Karpas-422 (cell line): ENCODE measurements around the gene KANK3. TPM values are rescaled to one million over a fixed set of nuclear protein-coding genes. Genes with fewer than 3 reads are reported as not detected.
"Not testable (repeated sequence)": the region's sequence is repeated elsewhere in the genome, so short reads cannot be mapped to it uniquely, and the experiment has no call there.

ENCODE experiments used
- DNase-seq: peaks from one replicate; pipeline ENCODE4 v3.0.0-alpha.2; 2015
- H2AFZ ChIP-seq: fragments of 200-600 bp; sonication (generic); 2 replicates; pipeline ENCODE4 v1.6.1; 2014; ENCODE audit warnings: antibody characterized with exemption, low read length, mixed read lengths
- H3K27ac ChIP-seq: fragments of 200-600 bp; sonication (generic); 2 replicates; pipeline ENCODE4 v1.5.1; 2014; ENCODE audit warnings: mild to moderate bottlenecking, low read length, moderate library complexity
- H3K27me3 ChIP-seq: fragments of 200-600 bp; sonication (generic); 2 replicates; pipeline ENCODE4 v1.6.1; 2014; ENCODE audit warnings: low read length, mixed read lengths
- H3K36me3 ChIP-seq: fragments of 200-600 bp; sonication (generic); 2 replicates; pipeline ENCODE4 v1.6.1; 2014; ENCODE audit warnings: low read length, mixed read lengths; ENCODE audit not compliant: insufficient read depth
- H3K4me1 ChIP-seq: fragments of 200-600 bp; sonication (generic); 2 replicates; pipeline ENCODE4 v1.6.1; 2014; ENCODE audit warnings: mild to moderate bottlenecking, low read length, mixed read lengths
- H3K4me2 ChIP-seq: fragments of 200-600 bp; sonication (generic); 2 replicates; pipeline ENCODE4 v1.6.1; 2014; ENCODE audit warnings: low read length, low read depth, mild to moderate bottlenecking; ENCODE audit not compliant: poor library complexity, severe bottlenecking
- H3K4me3 ChIP-seq: fragments of 200-600 bp; sonication (generic); 2 replicates; pipeline ENCODE4 v1.5.1; 2014; ENCODE audit warnings: mild to moderate bottlenecking, antibody characterized with exemption, low read length, mixed read lengths
- H3K79me2 ChIP-seq: fragments of 200-600 bp; sonication (generic); 2 replicates; pipeline ENCODE4 v1.6.1; 2014; ENCODE audit warnings: mild to moderate bottlenecking, low read length, mixed read lengths
- H3K9ac ChIP-seq: fragments of 200-600 bp; sonication (generic); 2 replicates; pipeline ENCODE4 v1.6.0; 2014; ENCODE audit warnings: low read length
- H3K9me2 ChIP-seq: fragments of 200-600 bp; sonication (generic), shearing (Covaris generic); replicated peaks from 2 replicates; pipeline ENCODE4 v1.6.0; 2014; ENCODE audit warnings: mild to moderate bottlenecking, low read length, moderate library complexity; ENCODE audit not compliant: insufficient read depth
- H3K9me3 ChIP-seq: fragments of 300-700, 200-600 bp; sonication (generic); 2 replicates; pipeline ENCODE4 v1.6.1; 2014; ENCODE audit warnings: low read length, mixed read lengths
- H4K20me1 ChIP-seq: fragments of 200-600 bp; sonication (generic); 2 replicates; pipeline ENCODE4 v1.6.1; 2014; ENCODE audit warnings: mild to moderate bottlenecking, antibody characterized with exemption, low read length, low read depth; ENCODE audit not compliant: insufficient read depth
- total RNA-seq: library from RNA; depleted of rRNA; stranded (reverse); fragments of >200 nt; shearing (Covaris generic); gene quantifications from 2 replicates; pipeline ENCODE4 v1.2.3, GENCODE V29; 2014; ENCODE audit warnings: low replicate concordance

Gene KANK3
- total RNA-seq, 1 experiment from 2014 or later, result not detected

DNA sequence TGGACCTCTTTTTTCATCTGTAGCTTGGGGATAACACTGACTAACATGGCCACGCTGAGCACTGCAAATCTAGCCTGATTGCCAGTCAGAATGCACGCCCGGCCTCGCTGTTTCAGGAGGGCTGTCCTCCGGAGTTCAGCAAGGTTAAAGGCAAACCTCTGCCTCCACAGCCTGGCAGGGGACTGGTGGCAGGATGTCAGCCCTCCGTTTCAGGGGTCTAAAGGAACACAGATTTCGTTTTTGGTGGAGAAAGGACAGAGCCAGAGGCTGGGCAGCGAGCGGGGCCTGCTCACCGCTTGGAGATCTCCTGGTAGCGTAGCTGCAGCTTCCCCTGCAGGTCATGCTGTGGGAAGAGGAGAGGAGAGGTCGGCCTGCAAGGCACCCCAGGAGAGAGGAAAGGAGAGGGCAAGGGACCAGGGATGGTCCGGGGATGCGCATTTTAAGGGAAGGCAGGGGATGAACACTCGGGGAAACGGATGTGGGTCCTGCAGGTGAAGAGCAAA lies 22.4 kb downstream of the KANK3 start:
- Histone ChIP-seq H3K9ac (peak overlapping the region; percentile 97), H4K20me1 (peaks cover 19% of the 10 kb centered on the region), H3K4me3 (peak overlapping the region; percentile 98), H3K4me2 (peak overlapping the region; percentile 94), H3K27ac (peak overlapping the region; percentile 32; the same call in 1 of the 2 replicates), H3K9me2 (no peaks in the 10 kb centered on the region), H3K4me1 (peaks cover 40% of the 10 kb centered on the region), H3K36me3 (peaks cover 19% of the 10 kb centered on the region), H2AFZ (peak overlapping the region; percentile 17; the same call in 1 of the 2 replicates), H3K27me3 (no peaks in the 10 kb centered on the region), H3K9me3 (no peaks in the 10 kb centered on the region), H3K79me2 (peaks cover 42% of the 10 kb centered on the region)
- peak; percentile 65 for DNase-seq

DNA sequence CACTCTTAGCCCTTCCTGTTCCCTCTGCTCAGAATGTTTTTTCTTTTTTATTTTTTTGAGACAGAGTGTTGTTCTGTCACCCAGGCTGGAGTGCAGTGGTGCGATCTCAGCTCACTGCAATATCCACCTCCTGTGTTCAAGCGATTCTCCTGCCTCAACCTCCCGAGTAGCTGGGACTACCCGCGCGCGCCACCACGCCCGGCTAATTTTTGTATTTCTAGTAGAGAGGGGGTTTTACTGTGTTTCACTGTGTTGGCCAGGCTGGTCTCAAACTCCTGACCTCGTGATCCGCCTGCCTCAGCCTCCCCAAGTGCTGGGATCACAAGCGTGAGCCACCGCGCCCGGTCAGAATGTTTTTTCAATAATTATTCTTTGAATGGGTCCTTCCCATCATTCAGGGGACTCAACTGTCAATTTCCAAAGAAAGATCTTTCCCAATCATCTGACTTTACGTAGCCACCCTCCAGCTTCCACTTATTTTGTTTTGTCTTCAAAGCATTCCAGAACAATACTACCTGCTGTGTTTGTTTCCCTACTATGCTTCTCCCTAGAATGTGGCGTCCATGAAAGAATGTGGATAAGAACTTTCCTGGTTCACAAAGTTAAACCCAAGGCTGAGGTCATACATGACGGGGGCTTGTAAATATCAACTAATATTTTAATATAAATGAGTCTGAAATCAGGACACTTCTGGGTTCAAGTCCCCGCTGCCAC lies 23.1 kb downstream of the KANK3 start:
- peaks cover 42% of the 10 kb centered on the region for H3K79me2 ChIP-seq

DNA sequence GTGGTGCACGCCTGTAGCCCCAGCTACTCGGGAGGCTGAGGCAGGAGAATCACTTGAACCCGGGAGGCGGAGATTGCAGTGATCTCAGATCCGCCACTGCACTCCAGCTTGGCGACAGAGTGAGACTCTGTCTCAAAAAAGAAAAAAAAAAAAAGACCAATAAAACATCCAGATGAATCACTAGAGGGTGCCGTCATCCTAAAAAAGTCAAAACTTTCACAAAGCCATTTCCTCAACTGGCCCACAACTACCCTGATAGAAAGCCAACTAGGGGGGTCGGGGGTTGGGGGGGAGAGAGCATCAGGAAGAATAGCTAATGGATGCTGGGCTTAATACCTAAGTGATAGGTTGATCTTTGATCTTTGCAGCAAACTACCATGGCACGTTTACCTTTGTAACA lies 24.2 kb downstream of the KANK3 start:
- not testable (repeated sequence) for H3K4me2 ChIP-seq, DNase-seq, H3K9me3 ChIP-seq, H3K9ac ChIP-seq, H3K27ac ChIP-seq, H3K4me3 ChIP-seq, H3K27me3 ChIP-seq, H2AFZ ChIP-seq, H3K9me2 ChIP-seq
- H4K20me1 ChIP-seq, result peaks cover 19% of the 10 kb centered on the region
- peaks cover 28% of the 10 kb centered on the region for H3K4me1 ChIP-seq
- H3K36me3 ChIP-seq, result peaks cover 19% of the 10 kb centered on the region
- peaks cover 42% of the 10 kb centered on the region for H3K79me2 ChIP-seq

More for the DNA sequence above, 23.1 kb downstream of the KANK3 start:
- DNase-seq, result no peak
- peak overlapping the region; percentile 32; the same call in 1 of the 2 replicates for H3K27ac ChIP-seq
- H3K4me1 ChIP-seq, result peaks cover 39% of the 10 kb centered on the region
- H4K20me1 ChIP-seq, result peaks cover 19% of the 10 kb centered on the region
- H3K4me3 ChIP-seq, result peak overlapping the region; percentile 98
- H3K9me3 ChIP-seq, result no peaks in the 10 kb centered on the region
- no peaks in the 10 kb centered on the region for H3K9me2 ChIP-seq
- H2AFZ ChIP-seq, result no peak overlapping the region
- no peaks in the 10 kb centered on the region for H3K27me3 ChIP-seq
- H3K4me2 ChIP-seq, result peak overlapping the region; percentile 94
- peaks cover 19% of the 10 kb centered on the region for H3K36me3 ChIP-seq
- peak overlapping the region; percentile 97 for H3K9ac ChIP-seq

DNA sequence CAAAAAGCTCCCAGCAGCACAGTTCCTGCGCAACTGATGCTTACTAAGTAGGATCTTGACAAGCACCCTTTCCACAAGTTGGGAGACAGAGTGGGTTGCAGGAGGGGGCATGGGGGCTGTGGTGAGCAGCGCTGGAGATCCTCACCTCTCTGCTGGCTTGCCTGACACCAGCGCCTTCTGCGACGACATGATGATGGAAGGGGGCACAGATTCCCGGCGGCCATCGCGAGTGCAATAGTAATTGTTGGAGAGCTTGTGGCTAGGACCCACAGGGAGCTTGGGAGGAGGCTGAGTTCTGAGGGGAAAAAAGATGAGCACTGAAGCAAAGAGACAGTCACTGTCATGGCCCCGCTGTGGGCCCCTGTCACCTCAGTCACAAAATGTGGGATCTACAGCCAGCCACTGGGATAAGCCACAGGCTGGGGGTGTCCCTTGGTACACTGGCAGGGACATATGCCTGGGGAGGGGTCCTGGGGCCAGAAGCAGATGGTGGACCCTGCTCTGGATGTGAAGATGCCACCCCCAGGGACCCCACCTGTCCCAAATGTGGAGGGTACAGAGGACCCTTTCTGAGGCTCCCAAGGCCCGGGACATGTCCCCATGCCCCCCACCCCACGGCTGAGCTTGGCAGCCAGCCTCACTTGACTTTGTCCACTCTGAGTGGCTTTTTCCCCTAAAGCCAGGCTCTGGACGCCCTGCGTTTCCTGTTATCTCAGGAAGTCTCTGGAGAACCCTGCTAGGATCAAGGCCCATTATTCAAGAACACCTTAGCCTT lies 26.5 kb downstream of the KANK3 start:
- H3K79me2 ChIP-seq, result peaks cover 29% of the 10 kb centered on the region
- peaks cover 3% of the 10 kb centered on the region; the same call in 1 of the 2 replicates for H3K36me3 ChIP-seq
- H3K9me2 ChIP-seq, result no peaks in the 10 kb centered on the region
- no peaks in the 10 kb centered on the region for H3K9me3 ChIP-seq
- no peaks in the 10 kb centered on the region for H4K20me1 ChIP-seq
- no peak overlapping the region for H3K4me2 ChIP-seq
- no peak overlapping the region for H3K9ac ChIP-seq
- H3K27me3 ChIP-seq, result no peaks in the 10 kb centered on the region
- H2AFZ ChIP-seq, result no peak overlapping the region
- no peak overlapping the region for H3K27ac ChIP-seq
- no peak for DNase-seq
- no peak overlapping the region for H3K4me3 ChIP-seq
- H3K4me1 ChIP-seq, result peaks cover 11% of the 10 kb centered on the region

DNA sequence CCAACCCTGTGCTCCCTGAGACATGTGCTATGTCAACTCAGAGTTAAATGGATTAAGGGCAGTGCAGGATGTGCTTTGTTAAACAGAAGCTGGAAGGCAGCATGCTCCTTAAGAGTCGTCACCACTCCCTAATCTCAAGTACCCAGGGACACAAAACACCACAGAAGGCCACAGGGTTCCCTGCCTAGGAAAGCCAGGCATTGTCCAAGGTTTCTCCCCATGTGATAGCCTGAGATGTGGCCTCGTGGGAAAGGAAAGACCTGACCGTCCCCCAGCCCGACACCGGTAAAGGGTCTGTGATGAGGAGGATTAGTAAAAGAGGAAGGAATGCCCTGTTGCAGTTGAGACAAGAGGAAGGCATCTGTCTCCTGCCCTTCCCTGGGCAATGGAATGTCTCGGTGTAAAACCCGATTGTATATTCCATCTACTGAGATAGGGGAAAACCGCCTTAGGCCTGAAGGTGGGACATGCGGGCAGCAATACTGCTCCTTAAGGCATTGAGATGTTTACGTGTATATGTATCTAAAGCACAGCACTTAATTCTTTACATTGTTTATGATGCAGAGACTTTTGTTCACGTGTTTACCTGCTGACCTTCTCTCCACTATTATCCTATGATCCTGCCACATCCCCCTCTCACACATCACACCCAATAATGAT lies 28.0 kb downstream of the KANK3 start:
- not testable (repeated sequence) for H3K4me2 ChIP-seq, H3K4me3 ChIP-seq, H4K20me1 ChIP-seq, H3K4me1 ChIP-seq, H2AFZ ChIP-seq, H3K9me2 ChIP-seq, H3K27ac ChIP-seq, H3K36me3 ChIP-seq, H3K9ac ChIP-seq, H3K27me3 ChIP-seq, DNase-seq, H3K9me3 ChIP-seq
- peaks cover 17% of the 10 kb centered on the region for H3K79me2 ChIP-seq

DNA sequence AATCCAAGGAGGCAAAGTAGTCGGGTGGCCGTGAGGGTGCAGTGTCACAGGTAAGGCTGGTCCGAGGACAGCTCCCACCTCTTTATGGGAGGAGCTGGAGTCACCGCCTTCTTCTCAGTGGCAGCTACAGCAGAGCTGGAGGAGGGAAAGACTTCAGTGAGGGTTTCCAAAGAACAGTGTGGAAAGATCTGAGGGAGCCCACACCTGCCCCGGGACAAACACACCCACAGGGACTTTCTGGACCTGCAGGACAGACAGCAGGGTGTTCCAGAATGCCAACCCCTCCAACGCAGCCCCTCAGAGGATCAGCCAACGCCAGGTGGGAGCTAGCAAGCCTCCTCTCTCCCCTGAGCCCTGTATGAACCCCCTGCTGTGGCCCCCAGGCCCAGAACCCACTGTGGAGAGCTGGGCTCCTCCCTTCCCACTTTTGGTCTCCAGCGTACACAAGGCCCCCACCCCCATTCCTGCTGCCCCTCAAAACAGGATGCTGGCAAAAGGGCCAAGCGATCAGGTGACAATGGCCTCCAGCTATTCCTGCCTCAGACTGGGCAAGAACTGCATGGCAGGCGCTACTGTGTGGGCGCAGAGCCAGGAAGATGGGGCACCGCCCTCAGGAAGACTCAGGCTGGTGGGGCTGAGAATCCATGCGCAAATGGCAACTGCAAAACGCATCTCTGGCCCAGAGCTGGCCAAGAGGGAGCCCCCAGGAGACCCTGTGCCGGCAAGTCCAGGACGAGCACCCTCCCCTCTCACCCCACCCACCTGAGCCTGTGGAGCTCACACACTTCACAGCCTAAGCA lies 31.4 kb downstream of the KANK3 start:
- Histone ChIP-seq H3K27ac (no peak overlapping the region), H3K9me3 (no peaks in the 10 kb centered on the region), H3K9me2 (no peaks in the 10 kb centered on the region), H3K27me3 (no peaks in the 10 kb centered on the region), H3K36me3 (peaks cover 6% of the 10 kb centered on the region; the same call in 1 of the 2 replicates), H3K9ac (no peak overlapping the region), H2AFZ (no peak overlapping the region), H3K79me2 (peaks cover 12% of the 10 kb centered on the region), H3K4me3 (no peak overlapping the region), H3K4me2 (no peak overlapping the region), H3K4me1 (peaks cover 20% of the 10 kb centered on the region), H4K20me1 (no peaks in the 10 kb centered on the region; the same call in 1 of the 2 replicates)
- DNase-seq, result no peak

DNA sequence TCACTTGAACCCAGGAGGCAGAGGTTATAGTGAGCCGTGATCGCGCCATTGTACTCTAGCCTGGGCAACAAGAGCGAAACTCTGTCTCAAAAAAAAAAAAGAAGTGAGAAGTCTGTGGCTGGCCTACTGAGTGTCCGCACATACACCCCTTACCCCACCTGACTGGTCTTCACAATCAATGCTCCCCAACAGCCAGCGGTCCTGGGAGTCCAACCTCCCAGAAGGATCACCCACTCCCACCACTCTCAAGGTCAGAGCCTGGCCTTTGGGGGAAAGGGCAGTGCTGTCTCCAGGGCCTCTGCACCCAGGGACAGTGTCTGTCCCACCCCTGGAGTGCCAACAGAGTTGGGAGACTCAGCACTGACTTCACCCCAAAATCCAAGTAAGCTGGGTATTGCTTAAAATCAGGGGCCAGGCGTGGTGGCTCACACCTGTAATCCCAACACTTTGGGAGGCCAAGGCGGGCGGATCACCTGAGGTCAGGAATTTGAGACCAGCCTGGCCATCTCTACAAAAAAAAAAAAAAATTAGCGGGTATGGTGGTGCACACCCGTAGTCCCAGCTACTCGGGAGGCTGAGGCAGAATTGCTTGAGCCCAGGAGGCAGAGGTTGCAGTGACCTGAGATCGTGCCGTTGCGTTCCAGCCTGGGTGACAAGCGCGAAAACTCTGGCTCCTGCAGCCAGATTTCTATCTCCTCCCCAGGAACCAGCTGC lies 32.6 kb downstream of the KANK3 start:
- no peak overlapping the region for H3K9ac ChIP-seq
- H3K27ac ChIP-seq, result no peak overlapping the region
- H3K9me2 ChIP-seq, result no peaks in the 10 kb centered on the region
- H3K4me1 ChIP-seq, result peaks cover 25% of the 10 kb centered on the region
- H3K4me3 ChIP-seq, result no peak overlapping the region
- peaks cover 6% of the 10 kb centered on the region; the same call in 1 of the 2 replicates for H3K36me3 ChIP-seq
- H2AFZ ChIP-seq, result no peak overlapping the region
- H3K27me3 ChIP-seq, result no peaks in the 10 kb centered on the region
- H3K4me2 ChIP-seq, result no peak overlapping the region
- DNase-seq, result no peak
- H3K9me3 ChIP-seq, result no peaks in the 10 kb centered on the region
- H4K20me1 ChIP-seq, result peaks cover 5% of the 10 kb centered on the region; the same call in 1 of the 2 replicates
- H3K79me2 ChIP-seq, result peaks cover 24% of the 10 kb centered on the region
